ENCODE results near the gene TEX22.

TEX22 gene, protein sequence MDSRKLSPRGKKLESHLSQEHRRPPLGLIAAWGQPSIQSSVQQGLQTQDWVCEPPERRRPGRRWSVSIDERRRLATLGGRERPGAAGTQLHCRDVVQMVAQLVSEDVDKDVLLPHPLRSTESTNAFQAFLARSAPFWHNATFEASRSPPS

DNA sequence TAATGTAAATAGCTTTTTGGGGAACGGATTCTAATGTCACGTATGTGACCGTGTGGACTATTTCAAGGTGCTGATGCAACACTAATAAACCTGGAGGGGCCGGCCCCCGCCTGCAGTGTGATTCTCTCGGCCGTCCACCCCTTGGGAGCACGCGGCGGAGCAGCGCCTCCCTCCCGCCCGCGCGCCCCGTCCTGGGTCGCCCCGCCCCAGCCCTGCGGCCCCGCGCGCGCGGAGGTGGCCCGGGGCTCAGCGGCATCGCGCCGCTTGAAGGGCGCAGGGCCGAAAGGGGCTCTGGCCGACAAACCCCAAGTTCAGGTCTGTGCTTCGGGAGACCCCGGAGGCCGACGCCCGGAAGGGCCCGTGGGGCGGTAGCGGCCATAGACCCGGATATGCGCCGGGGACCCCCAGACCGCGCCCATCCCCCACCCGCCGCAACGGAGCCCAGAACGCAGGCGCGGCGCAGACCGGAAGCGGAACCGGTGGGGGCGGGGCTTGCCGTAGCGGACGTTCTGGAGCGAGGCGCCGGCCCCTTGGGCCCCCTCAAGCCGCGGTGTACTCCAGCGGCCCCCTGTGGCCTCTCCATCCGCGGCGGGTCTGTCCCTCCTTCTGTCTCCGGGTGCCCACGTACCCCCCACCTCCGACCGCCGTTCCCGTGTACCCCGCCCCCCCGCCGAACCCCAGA lies at the start of gene TEX22:
Gene TEX22 (plus strand): TSS at position 495 of the 682 bp plus-strand sequence. CDS start 803 bp downstream, outside the sequence.
- Histone ChIP-seq H3K4me1 (ENCODE audit: control insufficient read depth, insufficient read depth, low read length) (no peaks in the 10 kb centered on the region), H3K27ac (ENCODE audit: extremely low read depth, low read depth, low read length) (peak within 1 kb of the TSS; percentile 79; the same call in 1 of the 2 replicates), H3K9me3 (ENCODE audit: control insufficient read depth, insufficient read depth, low read depth, low read length) (no peaks in the 10 kb centered on the region), H3K36me3 (ENCODE audit: control insufficient read depth in 2 of 2, insufficient read depth in 1 of 2, low read length in 2 of 2) (peaks cover 0 to 21% of the 10 kb centered on the region in 2 experiments; a peak in 2 of 3 replicates), H3K4me3 (ENCODE audit: low read depth, low read length) (peak within 1 kb of the TSS; percentile 67)
- ChIA-PET POLR2A (interaction anchor here (1.0 kb wide), 1 partner anchor 13 kb away, joined by 3 read pairs; no protein-coding TSS in a partner anchor), CTCF (interaction anchor here (0.6 to 0.7 kb wide), 3 partner anchors 13 to 352 kb away, joined by 3 to 4 read pairs (median 3); no protein-coding TSS in a partner anchor)
- TF ChIP-seq, protein P1, sequence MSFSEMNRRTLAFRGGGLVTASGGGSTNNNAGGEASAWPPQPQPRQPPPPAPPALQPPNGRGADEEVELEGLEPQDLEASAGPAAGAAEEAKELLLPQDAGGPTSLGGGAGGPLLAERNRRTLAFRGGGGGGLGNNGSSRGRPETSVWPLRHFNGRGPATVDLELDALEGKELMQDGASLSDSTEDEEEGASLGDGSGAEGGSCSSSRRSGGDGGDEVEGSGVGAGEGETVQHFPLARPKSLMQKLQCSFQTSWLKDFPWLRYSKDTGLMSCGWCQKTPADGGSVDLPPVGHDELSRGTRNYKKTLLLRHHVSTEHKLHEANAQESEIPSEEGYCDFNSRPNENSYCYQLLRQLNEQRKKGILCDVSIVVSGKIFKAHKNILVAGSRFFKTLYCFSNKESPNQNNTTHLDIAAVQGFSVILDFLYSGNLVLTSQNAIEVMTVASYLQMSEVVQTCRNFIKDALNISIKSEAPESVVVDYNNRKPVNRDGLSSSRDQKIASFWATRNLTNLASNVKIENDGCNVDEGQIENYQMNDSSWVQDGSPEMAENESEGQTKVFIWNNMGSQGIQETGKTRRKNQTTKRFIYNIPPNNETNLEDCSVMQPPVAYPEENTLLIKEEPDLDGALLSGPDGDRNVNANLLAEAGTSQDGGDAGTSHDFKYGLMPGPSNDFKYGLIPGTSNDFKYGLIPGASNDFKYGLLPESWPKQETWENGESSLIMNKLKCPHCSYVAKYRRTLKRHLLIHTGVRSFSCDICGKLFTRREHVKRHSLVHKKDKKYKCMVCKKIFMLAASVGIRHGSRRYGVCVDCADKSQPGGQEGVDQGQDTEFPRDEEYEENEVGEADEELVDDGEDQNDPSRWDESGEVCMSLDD (tag by site-specific recombination; IDR thresholded peaks at IDR 0.05), result peak; percentile 97
- TF ChIP-seq HOXA7 (CRISPR knock-in tag; IDR thresholded peaks at IDR 0.05; ENCODE audit: borderline replicate concordance) (no peak), ZBTB8A (tag by site-specific recombination; IDR thresholded peaks at IDR 0.05) (peak; percentile 95), ZNF184 (tag by site-specific recombination; IDR thresholded peaks at IDR 0.05) (no peak; the same call in 1 of the 2 replicates), ZNF404 (tag by site-specific recombination; IDR thresholded peaks at IDR 0.05) (no peak), MZF1 (tag by site-specific recombination; IDR thresholded peaks at IDR 0.05; ENCODE audit: borderline replicate concordance) (no peak), ZNF133 (tag by site-specific recombination; IDR thresholded peaks at IDR 0.05) (no peak), ZBTB20 (tag by site-specific recombination; IDR thresholded peaks at IDR 0.05) (peak; percentile 93), ZNF19 (tag by site-specific recombination; IDR thresholded peaks at IDR 0.05; ENCODE audit: low read depth) (no peak), ZNF2 (tag by site-specific recombination; IDR thresholded peaks at IDR 0.05) (0 out of 2 replicates have a peak, but pooled peaks have one; percentile 50), SP7 (tag by site-specific recombination; IDR thresholded peaks at IDR 0.05) (peak; percentile 72), OSR2 (tag by site-specific recombination; IDR thresholded peaks at IDR 0.05) (no peak), ZNF416 (tag by site-specific recombination; IDR thresholded peaks at IDR 0.05) (no peak), ZNF138 (tag by site-specific recombination; IDR thresholded peaks at IDR 0.05; ENCODE audit: borderline replicate concordance) (no peak), REPIN1 (tag by site-specific recombination; IDR thresholded peaks at IDR 0.05; ENCODE audit: low read depth) (no peak), ZSCAN30 (tag by site-specific recombination; IDR thresholded peaks at IDR 0.05) (peak; percentile 91), ZNF521 (tag by site-specific recombination; IDR thresholded peaks at IDR 0.05) (no peak), ZNF664 (tag by site-specific recombination; IDR thresholded peaks at IDR 0.05) (no peak), KLF9 (tag by site-specific recombination; IDR thresholded peaks at IDR 0.05; ENCODE audit: low read depth) (peak; percentile 73), ZNF394 (tag by site-specific recombination; IDR thresholded peaks at IDR 0.05; ENCODE audit: borderline replicate concordance) (peak; percentile 34; the same call in 1 of the 2 replicates), ZIC2 (tag by site-specific recombination; IDR thresholded peaks at IDR 0.05) (no peak), ZNF600 (tag by site-specific recombination; IDR thresholded peaks at IDR 0.05) (peak; percentile 82)
- TF ChIP-seq, protein P2, sequence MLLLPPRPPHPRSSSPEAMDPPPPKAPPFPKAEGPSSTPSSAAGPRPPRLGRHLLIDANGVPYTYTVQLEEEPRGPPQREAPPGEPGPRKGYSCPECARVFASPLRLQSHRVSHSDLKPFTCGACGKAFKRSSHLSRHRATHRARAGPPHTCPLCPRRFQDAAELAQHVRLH (tag by site-specific recombination; IDR thresholded peaks at IDR 0.05), result no peak; the same call in 1 of the 2 replicates
- TF ChIP-seq, protein P3, sequence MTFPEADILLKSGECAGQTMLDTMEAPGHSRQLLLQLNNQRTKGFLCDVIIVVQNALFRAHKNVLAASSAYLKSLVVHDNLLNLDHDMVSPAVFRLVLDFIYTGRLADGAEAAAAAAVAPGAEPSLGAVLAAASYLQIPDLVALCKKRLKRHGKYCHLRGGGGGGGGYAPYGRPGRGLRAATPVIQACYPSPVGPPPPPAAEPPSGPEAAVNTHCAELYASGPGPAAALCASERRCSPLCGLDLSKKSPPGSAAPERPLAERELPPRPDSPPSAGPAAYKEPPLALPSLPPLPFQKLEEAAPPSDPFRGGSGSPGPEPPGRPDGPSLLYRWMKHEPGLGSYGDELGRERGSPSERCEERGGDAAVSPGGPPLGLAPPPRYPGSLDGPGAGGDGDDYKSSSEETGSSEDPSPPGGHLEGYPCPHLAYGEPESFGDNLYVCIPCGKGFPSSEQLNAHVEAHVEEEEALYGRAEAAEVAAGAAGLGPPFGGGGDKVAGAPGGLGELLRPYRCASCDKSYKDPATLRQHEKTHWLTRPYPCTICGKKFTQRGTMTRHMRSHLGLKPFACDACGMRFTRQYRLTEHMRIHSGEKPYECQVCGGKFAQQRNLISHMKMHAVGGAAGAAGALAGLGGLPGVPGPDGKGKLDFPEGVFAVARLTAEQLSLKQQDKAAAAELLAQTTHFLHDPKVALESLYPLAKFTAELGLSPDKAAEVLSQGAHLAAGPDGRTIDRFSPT (tag by site-specific recombination; IDR thresholded peaks at IDR 0.05), result no peak
- TF ChIP-seq, protein P4, sequence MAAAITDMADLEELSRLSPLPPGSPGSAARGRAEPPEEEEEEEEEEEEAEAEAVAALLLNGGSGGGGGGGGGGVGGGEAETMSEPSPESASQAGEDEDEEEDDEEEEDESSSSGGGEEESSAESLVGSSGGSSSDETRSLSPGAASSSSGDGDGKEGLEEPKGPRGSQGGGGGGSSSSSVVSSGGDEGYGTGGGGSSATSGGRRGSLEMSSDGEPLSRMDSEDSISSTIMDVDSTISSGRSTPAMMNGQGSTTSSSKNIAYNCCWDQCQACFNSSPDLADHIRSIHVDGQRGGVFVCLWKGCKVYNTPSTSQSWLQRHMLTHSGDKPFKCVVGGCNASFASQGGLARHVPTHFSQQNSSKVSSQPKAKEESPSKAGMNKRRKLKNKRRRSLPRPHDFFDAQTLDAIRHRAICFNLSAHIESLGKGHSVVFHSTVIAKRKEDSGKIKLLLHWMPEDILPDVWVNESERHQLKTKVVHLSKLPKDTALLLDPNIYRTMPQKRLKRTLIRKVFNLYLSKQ (tag by site-specific recombination; IDR thresholded peaks at IDR 0.05; ENCODE audit: borderline replicate concordance), result no peak
